SIG-M5 (cell line): ENCODE data around the gene CMSS1.
"Not testable (repeated sequence)": the region's sequence is repeated elsewhere in the genome, so short reads cannot be mapped to it uniquely, and the experiment has no call there.

Experiments
- DNase-seq: peaks from one replicate; lab custom pipeline; 2025; lab: John Stamatoyannopoulos, UW

The CMSS1 gene

GRCh38 chr3:100227511-100227921, 409.9 kb downstream of the CMSS1 start:
- no peak for DNase-seq

GRCh38 chr3:100228247-100228646, 410.6 kb downstream of the CMSS1 start:
- DNase-seq, result no peak

GRCh38 chr3:100229188-100229587, 411.5 kb downstream of the CMSS1 start:
- not testable (repeated sequence) for DNase-seq

- DNase-seq, result no peak
Observed at GRCh38 chr3:100230710-100231109, 413.0 kb downstream of the CMSS1 start.
